HepG2 (cell line): ENCODE results near the gene CAPZB.

Source experiments
- CHCHD3 ChIP-seq: sonication (generic); formaldehyde crosslinking; IDR thresholded peaks from 2 replicates; pipeline ENCODE4 v1.8.0; 2022; ENCODE audit warnings: mild to moderate bottlenecking, missing genetic modification reagents, moderate library complexity
- DDIT3 ChIP-seq: sonication (generic); formaldehyde crosslinking; IDR thresholded peaks from 2 replicates; pipeline ENCODE4 v1.4.0; 2020; ENCODE audit warnings: mild to moderate bottlenecking, missing genetic modification reagents
- ETS1 ChIP-seq: sonication (generic); formaldehyde crosslinking; IDR thresholded peaks from 2 replicates; pipeline ENCODE4 v1.4.0; 2020; ENCODE audit warnings: missing genetic modification reagents
- KDM6A ChIP-seq: IDR thresholded peaks from 2 replicates; pipeline ENCODE4 v1.6.1; 2016; ENCODE audit warnings: low read depth
- RFX5 ChIP-seq: IDR thresholded peaks from 2 replicates; pipeline ENCODE4 v1.6.1; 2011; ENCODE audit warnings: low read depth, low read length, improper control_type of control experiment
- TARDBP ChIP-seq: sonication (generic); formaldehyde crosslinking; IDR thresholded peaks from 2 replicates; pipeline ENCODE4 v1.8.0; 2022; ENCODE audit warnings: mild to moderate bottlenecking, missing genetic modification reagents

DNA sequence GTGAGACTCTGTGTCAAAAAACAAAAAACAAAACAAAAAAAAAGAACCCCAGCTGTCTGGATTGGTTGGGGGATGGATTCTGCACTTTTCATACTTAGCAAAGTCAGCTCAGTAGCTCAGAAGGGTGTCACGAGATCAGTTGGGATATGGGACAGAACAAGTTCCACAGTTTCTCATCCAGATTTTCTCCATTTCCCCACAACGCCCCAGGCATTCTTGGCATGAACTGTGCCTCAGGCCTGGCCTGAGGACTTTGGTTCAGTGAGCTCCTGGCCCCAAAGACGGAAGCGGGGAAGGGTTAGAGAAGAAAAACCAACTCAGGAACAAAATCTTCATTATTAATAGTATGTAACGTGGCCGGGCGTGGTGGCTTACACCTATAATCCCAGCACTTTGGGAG, 175.3 kb downstream of the CAPZB start:
- TF ChIP-seq CHCHD3 (no peak), DDIT3 (CRISPR knock-in tag) (no peak), TARDBP (no peak), KDM6A (CRISPR knock-in tag) (no peak), ETS1 (CRISPR knock-in tag) (no peak), RFX5 (no peak)
